HepG2 (cell line): ENCODE results near the gene WDR82.

Experiments
- ASH2L ChIP-seq: fragments of 300-600, 200-600 bp; sonication (generic); IDR thresholded peaks from 2 replicates; pipeline ENCODE4 v1.7.0; 2017; ENCODE audit warnings: low read depth, mild to moderate bottlenecking, moderate library complexity, mixed read lengths, low read length; ENCODE audit not compliant: insufficient read length
- NFE2 ChIP-seq: sonication (generic); formaldehyde crosslinking; IDR thresholded peaks from 2 replicates; pipeline ENCODE4 v1.4.0; 2020; ENCODE audit warnings: missing genetic modification reagents
- RAD51 ChIP-seq: fragments of 450-650 bp; IDR thresholded peaks from 2 replicates; pipeline ENCODE4 v1.6.1; 2016; ENCODE audit warnings: borderline replicate concordance
- YY1 ChIP-seq: IDR thresholded peaks from 2 replicates; pipeline ENCODE4 v1.6.1; 2011; ENCODE audit warnings: low read length, low read depth, moderate library complexity, mild to moderate bottlenecking; ENCODE audit not compliant: insufficient read depth, insufficient replicate concordance
- ZNF121 ChIP-seq: sonication (generic); formaldehyde crosslinking; IDR thresholded peaks from 2 replicates; pipeline ENCODE4 v1.5.0; 2020; ENCODE audit warnings: mild to moderate bottlenecking, missing genetic modification reagents
- ZNF383 ChIP-seq: sonication (generic); formaldehyde crosslinking; IDR thresholded peaks from 2 replicates; pipeline ENCODE4 v1.4.0; 2020; ENCODE audit warnings: missing genetic modification reagents, mild to moderate bottlenecking, borderline replicate concordance
- ZNF510 ChIP-seq: sonication (generic); formaldehyde crosslinking; IDR thresholded peaks from 2 replicates; pipeline ENCODE4 v1.4.0; 2020; ENCODE audit warnings: low read depth, mild to moderate bottlenecking, missing genetic modification reagents
- ZNF546 ChIP-seq: sonication (generic); formaldehyde crosslinking; conservative IDR thresholded peaks from 2 replicates; pipeline ENCODE4 v1.8.1; 2023; ENCODE audit warnings: mild to moderate bottlenecking, missing genetic modification reagents
- ZNF572 ChIP-seq: sonication (generic); formaldehyde crosslinking; IDR thresholded peaks from 2 replicates; pipeline ENCODE4 v1.5.1; 2020; ENCODE audit warnings: mild to moderate bottlenecking, missing genetic modification reagents
- ZNF674 ChIP-seq: sonication (generic); formaldehyde crosslinking; IDR thresholded peaks from 2 replicates; pipeline ENCODE4 v1.5.0; 2020; ENCODE audit warnings: low read depth, mild to moderate bottlenecking, missing genetic modification reagents
- TF ChIP-seq, protein P1 (sequence below): sonication (generic); formaldehyde crosslinking; IDR thresholded peaks from 2 replicates; pipeline ENCODE4 v1.4.0; 2020; ENCODE audit warnings: missing genetic modification reagents
- TF ChIP-seq, protein P2 (sequence below): sonication (generic); formaldehyde crosslinking; conservative IDR thresholded peaks from 2 replicates; pipeline ENCODE4 v1.8.0; 2022; ENCODE audit warnings: mild to moderate bottlenecking, moderate library complexity, missing genetic modification reagents
- TF ChIP-seq, protein P3 (sequence below): sonication (generic); formaldehyde crosslinking; conservative IDR thresholded peaks from 2 replicates; pipeline ENCODE4 v1.4.0; 2020; ENCODE audit warnings: missing genetic modification reagents
- TF ChIP-seq, protein P4 (sequence below), 2 experiments: fragments of 450-650 bp in 1 of 2; sonication (generic) in 1 of 2; formaldehyde crosslinking; IDR thresholded peaks; 2 replicates each; pipeline versions ENCODE4 v1.5.0 to v1.8.0; 2020 to 2022; ENCODE audit warnings: mild to moderate bottlenecking in 1 of 2, missing genetic modification reagents in 1 of 2

DNA sequence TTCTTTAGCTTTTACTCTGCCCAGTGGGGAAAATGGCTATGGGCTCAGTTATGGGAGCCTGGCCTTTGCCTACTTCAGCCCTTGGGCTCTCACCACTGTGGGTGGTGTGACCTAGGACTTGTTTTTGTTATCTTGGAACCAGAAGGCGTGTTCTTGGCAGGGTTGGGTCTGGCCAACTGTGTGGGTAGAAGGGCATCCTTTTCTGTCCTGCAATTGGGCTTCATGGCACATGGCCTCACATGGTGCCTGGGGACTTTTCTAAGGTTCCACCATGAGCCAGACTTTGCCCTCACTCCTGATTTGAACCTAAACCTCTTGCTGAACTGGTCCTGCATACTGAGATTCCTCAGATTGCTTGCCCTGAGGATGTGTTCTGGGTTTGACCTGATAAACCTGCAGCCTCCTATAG lies 10.9 kb upstream of the WDR82 start:
- TF ChIP-seq, protein P1, sequence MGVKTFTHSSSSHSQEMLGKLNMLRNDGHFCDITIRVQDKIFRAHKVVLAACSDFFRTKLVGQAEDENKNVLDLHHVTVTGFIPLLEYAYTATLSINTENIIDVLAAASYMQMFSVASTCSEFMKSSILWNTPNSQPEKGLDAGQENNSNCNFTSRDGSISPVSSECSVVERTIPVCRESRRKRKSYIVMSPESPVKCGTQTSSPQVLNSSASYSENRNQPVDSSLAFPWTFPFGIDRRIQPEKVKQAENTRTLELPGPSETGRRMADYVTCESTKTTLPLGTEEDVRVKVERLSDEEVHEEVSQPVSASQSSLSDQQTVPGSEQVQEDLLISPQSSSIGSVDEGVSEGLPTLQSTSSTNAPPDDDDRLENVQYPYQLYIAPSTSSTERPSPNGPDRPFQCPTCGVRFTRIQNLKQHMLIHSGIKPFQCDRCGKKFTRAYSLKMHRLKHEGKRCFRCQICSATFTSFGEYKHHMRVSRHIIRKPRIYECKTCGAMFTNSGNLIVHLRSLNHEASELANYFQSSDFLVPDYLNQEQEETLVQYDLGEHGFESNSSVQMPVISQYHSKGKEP (CRISPR knock-in tag), result no peak
- TF ChIP-seq NFE2 (CRISPR knock-in tag) (no peak), RAD51 (no peak), ZNF572 (CRISPR knock-in tag) (peak; percentile 72; the same call in 1 of the 2 replicates), ZNF121 (CRISPR knock-in tag) (no peak), ZNF674 (CRISPR knock-in tag) (no peak), ZNF383 (CRISPR knock-in tag) (no peak), ASH2L (no peak), ZNF546 (no peak), ZNF510 (CRISPR knock-in tag) (no peak), YY1 (no peak)
- TF ChIP-seq, protein P2, sequence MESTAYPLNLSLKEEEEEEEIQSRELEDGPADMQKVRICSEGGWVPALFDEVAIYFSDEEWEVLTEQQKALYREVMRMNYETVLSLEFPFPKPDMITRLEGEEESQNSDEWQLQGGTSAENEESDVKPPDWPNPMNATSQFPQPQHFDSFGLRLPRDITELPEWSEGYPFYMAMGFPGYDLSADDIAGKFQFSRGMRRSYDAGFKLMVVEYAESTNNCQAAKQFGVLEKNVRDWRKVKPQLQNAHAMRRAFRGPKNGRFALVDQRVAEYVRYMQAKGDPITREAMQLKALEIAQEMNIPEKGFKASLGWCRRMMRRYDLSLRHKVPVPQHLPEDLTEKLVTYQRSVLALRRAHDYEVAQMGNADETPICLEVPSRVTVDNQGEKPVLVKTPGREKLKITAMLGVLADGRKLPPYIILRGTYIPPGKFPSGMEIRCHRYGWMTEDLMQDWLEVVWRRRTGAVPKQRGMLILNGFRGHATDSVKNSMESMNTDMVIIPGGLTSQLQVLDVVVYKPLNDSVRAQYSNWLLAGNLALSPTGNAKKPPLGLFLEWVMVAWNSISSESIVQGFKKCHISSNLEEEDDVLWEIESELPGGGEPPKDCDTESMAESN (CRISPR knock-in tag), result no peak
- TF ChIP-seq, protein P3, sequence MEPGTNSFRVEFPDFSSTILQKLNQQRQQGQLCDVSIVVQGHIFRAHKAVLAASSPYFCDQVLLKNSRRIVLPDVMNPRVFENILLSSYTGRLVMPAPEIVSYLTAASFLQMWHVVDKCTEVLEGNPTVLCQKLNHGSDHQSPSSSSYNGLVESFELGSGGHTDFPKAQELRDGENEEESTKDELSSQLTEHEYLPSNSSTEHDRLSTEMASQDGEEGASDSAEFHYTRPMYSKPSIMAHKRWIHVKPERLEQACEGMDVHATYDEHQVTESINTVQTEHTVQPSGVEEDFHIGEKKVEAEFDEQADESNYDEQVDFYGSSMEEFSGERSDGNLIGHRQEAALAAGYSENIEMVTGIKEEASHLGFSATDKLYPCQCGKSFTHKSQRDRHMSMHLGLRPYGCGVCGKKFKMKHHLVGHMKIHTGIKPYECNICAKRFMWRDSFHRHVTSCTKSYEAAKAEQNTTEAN (CRISPR knock-in tag), result 0 out of 2 replicates have a peak, but pooled peaks have one; percentile 41
- TF ChIP-seq, protein P4, sequence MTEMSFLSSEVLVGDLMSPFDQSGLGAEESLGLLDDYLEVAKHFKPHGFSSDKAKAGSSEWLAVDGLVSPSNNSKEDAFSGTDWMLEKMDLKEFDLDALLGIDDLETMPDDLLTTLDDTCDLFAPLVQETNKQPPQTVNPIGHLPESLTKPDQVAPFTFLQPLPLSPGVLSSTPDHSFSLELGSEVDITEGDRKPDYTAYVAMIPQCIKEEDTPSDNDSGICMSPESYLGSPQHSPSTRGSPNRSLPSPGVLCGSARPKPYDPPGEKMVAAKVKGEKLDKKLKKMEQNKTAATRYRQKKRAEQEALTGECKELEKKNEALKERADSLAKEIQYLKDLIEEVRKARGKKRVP (CRISPR knock-in tag; IDR thresholded peaks at IDR 0.05), result no peak
